ENCODE measurements around the gene ICA1.

GRCh38 chr7:8184221-8184620 lies 77.7 kb downstream of the ICA1 start:
- no peak for TF ChIP-seq CTCF (conservative IDR thresholded peaks at IDR 0.05; ENCODE audit: low read length)
- TF ChIP-seq EZH2phosphoT487 (IDR thresholded peaks at IDR 0.05; ENCODE audit: borderline replicate concordance), result no peak
